NCI-H1105 (cell line): ENCODE measurements around the gene SARM1.
"Not testable (repeated sequence)": the region's sequence is repeated elsewhere in the genome, so short reads cannot be mapped to it uniquely, and the experiment has no call there.

Source experiments
- DNase-seq: peaks from one replicate; lab custom pipeline; 2025; lab: John Stamatoyannopoulos, UW

SARM1 gene

DNA sequence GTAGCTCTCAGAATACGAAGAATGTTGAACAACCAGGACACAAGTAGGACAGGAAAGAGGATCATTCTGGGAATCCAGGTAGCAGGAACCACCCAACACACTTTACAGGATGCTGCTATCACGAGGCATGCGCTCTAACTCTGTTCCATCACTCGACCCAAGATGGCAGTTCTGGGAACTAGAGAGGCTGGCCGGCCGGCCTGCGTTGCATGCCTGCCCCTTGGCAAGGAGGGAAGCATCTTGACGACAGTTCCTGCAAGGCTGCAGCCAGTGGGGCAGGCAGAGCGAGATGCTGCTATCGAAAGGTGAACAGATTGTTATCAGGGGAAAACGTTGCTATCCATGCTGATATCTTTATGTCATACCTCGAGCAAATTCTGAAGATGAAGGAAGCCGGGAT, 53.7 kb downstream of the SARM1 start:
- no peak for DNase-seq

DNA sequence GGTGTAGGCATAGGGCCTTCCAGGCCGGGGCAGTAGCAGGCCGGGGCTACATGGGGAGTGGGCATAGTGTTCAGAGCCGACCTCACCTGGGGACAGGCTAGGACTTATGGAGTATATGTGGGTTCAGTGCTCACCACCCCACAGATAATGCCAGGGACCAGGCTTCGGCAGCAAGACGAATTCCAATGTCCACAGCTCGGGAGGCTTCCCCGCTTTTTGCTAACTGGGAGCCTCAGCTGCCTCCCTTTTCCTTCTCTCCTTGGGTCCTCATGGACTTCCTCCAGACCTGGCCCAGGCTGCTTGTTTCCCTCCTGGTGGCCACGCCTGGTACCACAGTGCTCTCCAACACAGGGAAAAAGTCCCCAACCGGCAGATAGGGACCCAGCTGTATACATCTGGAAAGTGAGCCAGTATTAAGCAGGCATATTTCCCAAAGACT, 54.6 kb downstream of the SARM1 start:
- no peak for DNase-seq

DNA sequence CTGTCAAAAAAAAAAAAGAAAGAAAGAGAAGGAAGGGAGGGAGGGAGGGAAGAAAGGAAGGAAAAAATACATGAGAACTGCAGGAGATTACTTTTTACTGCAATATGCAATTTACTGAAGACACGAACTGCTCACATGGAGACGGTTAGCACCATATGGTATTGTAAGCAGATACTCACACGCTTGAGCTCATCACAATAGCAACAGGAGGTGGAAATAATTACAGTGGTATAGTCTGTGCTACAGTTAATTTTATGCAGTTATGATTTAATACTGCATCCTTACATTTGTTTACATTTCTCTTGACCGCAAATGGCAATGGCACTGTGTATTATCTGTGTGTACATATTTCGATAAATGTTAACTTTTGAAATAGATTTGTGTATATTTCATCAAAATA, 55.9 kb downstream of the SARM1 start:
- no peak for DNase-seq

DNA sequence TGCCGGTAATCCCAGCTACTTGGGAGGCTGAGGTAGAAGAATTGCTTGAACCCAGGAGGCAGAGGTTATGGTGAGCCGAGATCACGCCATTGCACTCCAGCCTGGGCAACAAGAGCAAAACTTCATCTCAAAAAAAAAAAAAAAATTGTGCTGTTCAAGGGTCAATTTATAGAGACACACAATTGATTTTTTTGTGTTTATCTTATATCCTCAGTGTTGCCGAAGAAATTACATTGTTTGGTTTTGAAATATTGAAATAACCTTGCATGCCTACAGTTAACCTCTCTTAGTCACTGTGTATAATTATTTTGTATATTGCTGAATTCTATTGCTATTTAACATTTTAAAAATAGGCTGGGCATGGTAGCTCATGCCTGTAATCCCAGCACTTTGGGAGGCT, 56.5 kb downstream of the SARM1 start:
- DNase-seq = not testable (repeated sequence)

DNA sequence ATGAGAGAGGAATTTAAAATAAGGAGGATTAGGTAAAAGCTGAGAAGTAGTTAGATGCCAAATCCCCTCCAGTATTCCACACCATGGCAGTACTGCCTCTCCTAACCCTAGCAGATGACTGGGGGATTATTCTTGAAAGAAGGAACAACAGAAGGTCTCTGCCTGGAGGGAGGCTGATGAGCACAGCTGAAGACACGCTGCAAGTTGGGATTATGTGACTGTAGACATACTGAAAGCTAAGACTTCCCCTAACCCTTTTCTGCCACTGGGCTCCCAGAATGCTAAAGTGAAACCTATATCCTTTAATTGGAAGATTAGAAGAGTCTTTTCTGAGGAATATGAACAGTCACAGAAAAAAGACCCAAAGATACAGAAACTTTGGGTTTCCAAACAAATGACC, 62.2 kb downstream of the SARM1 start:
- no peak for DNase-seq

DNA sequence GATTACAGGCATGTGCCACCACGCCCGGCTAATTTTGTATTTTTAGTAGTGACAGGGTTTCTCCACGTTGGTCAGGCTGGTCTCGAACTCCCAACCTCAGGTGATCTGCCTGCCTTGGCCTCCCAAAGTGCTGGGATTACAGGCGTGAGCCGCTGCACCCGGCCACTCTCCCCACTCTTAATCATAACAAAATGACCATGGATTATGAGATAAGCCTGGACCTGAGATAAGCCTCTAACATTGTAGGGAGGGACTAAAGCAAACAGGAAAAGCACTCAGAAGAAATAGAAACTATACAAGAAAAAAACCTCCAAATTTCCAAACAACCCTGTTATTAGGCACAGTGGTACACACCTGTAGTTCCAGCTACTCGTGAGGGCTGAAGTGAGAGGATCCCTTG, 62.8 kb downstream of the SARM1 start:
- not testable (repeated sequence) for DNase-seq

DNA sequence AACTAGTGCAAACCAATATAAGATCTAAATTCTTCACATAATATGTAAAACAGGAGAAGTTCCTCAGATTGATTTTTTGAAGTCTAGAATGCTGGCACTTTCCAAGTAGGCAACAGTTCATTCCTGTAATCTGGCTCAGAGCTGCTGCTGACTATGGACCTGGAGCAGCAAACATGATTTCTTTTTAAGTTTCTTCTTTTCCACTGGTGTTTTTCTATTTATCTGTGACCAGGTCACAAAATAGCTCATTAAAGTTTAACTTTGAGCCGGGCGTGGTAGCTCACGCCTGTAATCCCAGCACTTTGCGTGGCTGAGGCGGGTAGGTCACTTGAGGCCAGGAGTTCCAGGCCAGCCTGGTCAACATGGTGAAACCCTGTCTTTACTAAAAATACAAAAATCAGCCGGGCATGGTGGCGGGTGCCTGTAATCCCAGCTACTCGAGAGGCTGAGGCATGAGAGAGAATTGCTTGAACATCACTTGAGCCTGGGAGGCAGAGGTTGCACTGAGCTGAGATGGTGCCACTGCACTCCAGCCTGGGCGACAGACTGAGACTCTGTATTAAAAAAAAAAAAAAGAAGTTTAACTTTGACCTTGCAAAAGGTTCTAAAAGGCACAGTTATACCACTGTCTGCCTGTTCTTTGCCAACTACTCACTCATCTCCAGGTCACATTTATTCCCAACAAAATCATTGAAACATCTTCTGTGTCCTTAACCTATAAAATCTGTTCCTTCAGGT, 72.6 kb downstream of the SARM1 start:
- no peak for DNase-seq

DNA sequence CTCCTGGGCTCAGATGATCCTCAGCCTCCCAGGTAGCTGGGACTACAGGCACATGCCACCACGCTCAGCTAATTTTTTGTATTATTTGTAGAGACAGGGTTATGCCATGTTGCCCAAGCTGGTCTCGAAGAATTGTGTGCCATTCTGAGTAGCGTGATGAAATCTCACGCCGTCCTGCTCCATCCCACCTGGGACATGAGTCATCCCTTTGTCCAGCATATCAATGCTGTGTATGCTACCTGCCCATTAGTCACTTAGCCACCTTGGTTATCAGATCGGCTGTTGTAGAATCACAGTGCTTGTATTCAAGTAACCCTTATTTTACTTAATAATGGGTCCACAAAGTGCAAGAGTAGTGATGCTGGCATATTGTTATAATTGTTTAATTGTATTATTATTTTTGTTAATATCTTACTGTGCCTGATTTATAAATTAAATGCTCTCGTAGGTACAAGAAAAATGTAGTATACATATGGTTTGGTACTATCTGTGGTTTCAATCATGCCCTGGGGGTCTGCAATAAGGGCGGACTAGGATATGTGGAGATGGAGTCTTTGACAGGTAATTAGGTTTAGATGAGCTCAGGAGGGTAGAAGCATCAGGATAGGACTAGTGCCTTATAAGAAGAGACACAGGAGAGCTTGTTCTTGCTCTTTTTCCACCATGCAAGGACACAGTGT, 75.4 kb downstream of the SARM1 start:
- DNase-seq = no peak

DNA sequence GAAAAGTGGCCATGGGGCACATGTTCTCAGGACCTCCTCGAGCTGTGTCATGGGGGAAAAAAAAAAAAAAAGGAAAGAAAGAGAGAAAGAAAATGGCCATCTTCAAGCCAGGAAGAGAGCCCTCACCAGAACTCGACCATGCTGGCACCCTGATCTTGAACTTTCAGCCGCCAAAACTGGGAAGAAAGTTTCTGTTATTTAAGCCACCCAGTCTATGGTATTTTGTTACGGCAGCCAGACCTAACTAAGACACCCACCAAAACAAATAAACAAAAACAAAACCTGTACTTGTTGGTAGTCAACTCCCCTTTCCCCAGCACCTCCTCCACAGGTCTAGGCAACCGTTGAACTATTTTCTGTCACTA, 75.9 kb downstream of the SARM1 start:
- no peak for DNase-seq

DNA sequence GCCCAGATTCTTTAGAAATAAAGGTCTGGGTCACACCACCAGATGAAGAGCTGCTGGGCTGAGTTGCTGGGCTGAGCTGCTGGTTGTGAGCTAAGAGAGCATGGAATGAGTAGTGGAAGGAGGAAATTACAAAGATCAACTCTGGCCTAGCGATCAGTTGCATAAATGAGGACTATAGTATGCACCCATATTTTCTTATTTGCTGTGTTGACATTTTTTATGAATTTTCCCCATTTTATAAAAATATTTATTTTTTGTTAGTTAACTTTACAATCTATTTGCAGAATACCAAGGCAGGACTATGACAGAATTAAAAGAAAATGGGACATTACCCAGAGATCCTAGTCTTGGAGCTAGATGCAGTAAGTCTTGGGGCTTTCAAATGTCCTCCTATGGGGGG, 78.4 kb downstream of the SARM1 start:
- DNase-seq = no peak
